Ectodermal cell (in vitro differentiated cells): ENCODE measurements around the gene IPO9.

Experiments
- H3K27ac ChIP-seq: 2 replicates; pipeline ENCODE4 v1.7.0; 2013; ENCODE audit warnings: mild to moderate bottlenecking, low read depth, low read length; ENCODE audit not compliant: insufficient read depth, poor library complexity, severe bottlenecking
- H3K27me3 ChIP-seq: 2 replicates; pipeline ENCODE4 v1.7.0; 2013; ENCODE audit warnings: mild to moderate bottlenecking, low read length; ENCODE audit not compliant: insufficient read depth, control insufficient read depth, poor library complexity, severe bottlenecking
- H3K36me3 ChIP-seq: one replicate; pipeline ENCODE4 v1.7.0; 2013; ENCODE audit warnings: low read length; ENCODE audit not compliant: control insufficient read depth, insufficient read depth
- H3K4me1 ChIP-seq: one replicate; pipeline ENCODE4 v1.7.0; 2013; ENCODE audit warnings: low read length; ENCODE audit not compliant: control insufficient read depth, insufficient read depth
- H3K4me3 ChIP-seq: 2 replicates; pipeline ENCODE4 v1.7.0; 2013; ENCODE audit warnings: low read depth, low read length, control low read depth; ENCODE audit not compliant: insufficient read depth
- H3K9me3 ChIP-seq: 2 replicates; pipeline ENCODE4 v1.7.0; 2013; ENCODE audit warnings: mild to moderate bottlenecking, low read length, moderate library complexity; ENCODE audit not compliant: control insufficient read depth
- WGBS, 2 experiments: methylation state at CpG; one replicate each; pipeline ENCODE4 v1.1.7; 2013; ENCODE audit warnings: missing lambda C conversion rate in 2 of 2; 5-methylcytosine and 5-hydroxymethylcytosine counted together

Gene IPO9

DNA sequence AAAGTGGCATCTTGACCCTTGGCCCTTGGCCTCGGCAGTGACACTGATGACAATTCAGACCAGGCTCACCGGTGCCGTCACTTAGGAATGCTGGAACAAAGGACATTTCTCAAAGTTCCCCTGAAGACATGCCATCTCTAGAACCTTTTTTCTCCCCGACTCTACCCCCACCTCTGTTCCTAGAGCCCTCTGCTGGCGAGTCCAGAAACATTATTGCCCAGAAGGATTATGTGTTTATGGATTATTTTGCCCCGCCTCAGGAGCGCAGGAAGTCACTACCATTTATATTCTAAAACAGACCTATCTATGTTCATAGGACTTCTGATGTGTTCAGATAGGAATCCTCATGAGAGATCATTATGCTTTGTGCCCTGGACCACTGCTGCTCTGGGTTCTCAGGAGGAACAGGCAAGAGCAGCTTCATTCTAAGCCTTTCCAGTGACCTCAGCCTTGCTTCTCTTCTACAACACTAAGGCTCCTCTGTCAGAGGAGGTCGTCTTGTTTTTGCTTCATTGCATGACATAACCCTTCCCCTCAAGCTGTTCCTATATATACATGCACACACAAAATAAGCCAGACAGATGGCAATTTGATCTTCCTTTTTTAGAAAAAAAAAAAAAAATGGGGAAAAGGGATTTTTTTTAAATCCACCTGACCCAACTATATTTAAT is 47.3 kb downstream of the IPO9 start:
- peaks cover 46% of the 10 kb centered on the region for H3K36me3 ChIP-seq
- WGBS, 2 experiments, result 92 to 93% methylated on average over 6 to 8 of the region's 8 CpGs
- no peak overlapping the region for H3K4me3 ChIP-seq
- H3K4me1 ChIP-seq, result no peaks in the 10 kb centered on the region
- H3K9me3 ChIP-seq, result no peaks in the 10 kb centered on the region
- H3K27ac ChIP-seq, result no peak overlapping the region
- no peaks in the 10 kb centered on the region for H3K27me3 ChIP-seq

DNA sequence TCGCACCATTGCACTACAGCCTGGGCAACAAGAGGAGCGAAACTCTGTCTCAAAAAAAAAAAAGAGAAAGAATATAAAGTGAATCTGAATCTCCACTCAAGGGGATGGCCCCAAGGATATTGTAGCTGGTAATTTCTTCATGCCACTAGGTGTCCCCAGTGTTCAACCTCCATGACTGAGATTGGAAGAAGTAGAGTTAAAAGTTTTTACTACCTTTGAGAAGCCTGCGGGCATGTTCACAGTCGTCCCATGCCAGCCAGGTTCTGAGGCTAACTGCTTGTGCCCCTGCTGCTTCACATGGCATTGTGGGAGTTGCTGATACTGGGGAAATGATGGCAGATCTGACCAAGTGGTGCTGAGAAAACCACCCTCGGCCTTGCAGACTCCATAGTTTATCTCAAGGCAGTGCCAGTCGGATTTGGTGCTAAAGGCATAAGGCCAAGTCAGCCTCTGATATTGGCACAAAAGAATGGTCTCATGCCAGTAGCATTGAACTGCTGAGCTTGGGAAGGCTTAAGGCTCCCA is 49.0 kb downstream of the IPO9 start:
- 79 to 86% methylated on average over 6 of the region's 6 CpGs for WGBS, 2 experiments
- no peak overlapping the region for H3K4me3 ChIP-seq
- H3K4me1 ChIP-seq, result no peaks in the 10 kb centered on the region
- H3K27ac ChIP-seq, result no peak overlapping the region
- H3K9me3 ChIP-seq, result no peaks in the 10 kb centered on the region
- H3K27me3 ChIP-seq, result no peaks in the 10 kb centered on the region
- H3K36me3 ChIP-seq, result peaks cover 29% of the 10 kb centered on the region

DNA sequence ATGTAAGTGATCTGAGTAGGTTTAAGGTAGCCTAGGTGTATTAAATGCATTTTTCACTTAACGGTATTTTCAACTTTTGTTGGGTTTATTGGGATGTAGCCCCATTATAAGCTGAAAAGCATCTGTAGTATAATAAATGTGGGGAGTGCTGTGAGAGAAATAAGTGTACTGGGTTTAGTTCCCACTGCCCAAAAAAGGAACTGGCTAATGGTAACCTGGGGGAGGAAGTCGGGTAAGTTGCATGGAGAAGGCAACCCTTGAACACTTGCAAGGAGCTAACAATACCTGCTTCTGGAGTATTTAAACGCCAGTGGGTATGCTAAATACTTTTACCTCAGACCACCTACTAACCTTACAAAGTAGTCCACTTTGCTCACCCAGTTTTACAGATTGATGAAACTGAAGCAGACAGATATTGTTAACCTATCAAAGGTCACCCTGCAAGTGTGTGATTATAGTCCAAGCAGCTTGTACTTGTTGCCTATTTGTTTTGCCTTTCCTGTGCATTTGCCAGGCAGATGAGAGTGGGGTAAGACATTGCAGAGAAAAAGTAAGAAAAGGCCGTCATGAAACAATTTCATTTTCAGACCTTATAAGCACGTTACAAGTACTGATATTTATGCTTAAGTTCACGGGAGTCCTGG is 52.1 kb downstream of the IPO9 start:
- peaks cover 7% of the 10 kb centered on the region for H3K36me3 ChIP-seq
- WGBS, 2 experiments, result 84 to 85% methylated on average over 6 of the region's 6 CpGs
- no peak overlapping the region for H3K4me3 ChIP-seq
- no peaks in the 10 kb centered on the region for H3K27me3 ChIP-seq
- H3K4me1 ChIP-seq, result no peaks in the 10 kb centered on the region
- no peak overlapping the region for H3K27ac ChIP-seq
- H3K9me3 ChIP-seq, result no peaks in the 10 kb centered on the region

DNA sequence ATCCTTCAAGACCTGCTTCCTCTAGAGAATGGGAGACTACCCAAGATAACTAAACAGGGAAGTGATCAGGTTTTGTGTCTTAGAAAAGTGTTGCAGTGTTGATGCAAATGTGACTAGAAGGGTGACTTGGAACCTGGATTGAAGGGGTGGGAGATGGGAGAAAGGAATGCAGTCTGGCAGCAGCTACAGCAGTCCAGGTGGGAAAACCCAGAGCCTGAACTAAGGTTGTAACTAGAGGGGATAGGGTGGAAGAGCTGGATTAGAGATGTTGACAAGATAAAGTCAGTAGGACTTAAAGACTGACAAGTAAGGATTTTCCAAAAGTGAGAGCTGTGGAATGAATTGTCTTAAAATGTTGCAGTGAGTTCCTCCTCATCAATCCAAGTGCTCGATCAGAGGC is 52.7 kb downstream of the IPO9 start:
- 87 to 90% methylated on average over 1 of the region's 1 CpG for WGBS, 2 experiments
- H3K27ac ChIP-seq, result no peak overlapping the region

DNA sequence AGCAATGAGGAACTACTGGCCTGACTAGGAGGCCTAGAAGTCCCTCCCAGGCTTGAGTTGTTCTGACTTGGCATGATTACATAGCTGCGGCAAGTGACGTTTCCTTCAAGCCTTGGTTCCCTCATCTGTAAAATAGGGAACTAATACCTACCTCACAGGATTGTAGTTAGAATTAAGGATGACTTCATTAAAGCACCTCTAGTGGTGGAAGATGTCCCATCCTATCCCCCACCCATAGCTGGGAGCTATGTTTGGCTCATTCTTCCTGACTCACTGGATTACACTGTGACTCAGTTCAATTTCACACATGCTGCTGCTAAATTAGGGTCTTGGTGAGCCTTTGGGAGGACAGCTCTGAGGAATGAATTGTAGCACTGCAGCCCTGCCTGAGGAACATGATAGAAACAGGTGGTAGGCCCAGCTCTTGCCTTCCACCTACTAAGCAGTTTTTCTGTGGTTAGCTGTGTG is 53.7 kb downstream of the IPO9 start:
- Histone ChIP-seq H3K4me3 (no peak overlapping the region), H3K27me3 (no peaks in the 10 kb centered on the region), H3K36me3 (no peaks in the 10 kb centered on the region), H3K9me3 (no peaks in the 10 kb centered on the region), H3K27ac (no peak overlapping the region), H3K4me1 (no peaks in the 10 kb centered on the region)
- 83 to 89% methylated on average over 2 of the region's 2 CpGs for WGBS, 2 experiments

More for the DNA sequence above, 52.7 kb downstream of the IPO9 start:
- H3K9me3 ChIP-seq, result no peaks in the 10 kb centered on the region
- H3K4me1 ChIP-seq, result no peaks in the 10 kb centered on the region
- H3K4me3 ChIP-seq, result no peak overlapping the region
- peaks cover 5% of the 10 kb centered on the region for H3K36me3 ChIP-seq
- no peaks in the 10 kb centered on the region for H3K27me3 ChIP-seq

DNA sequence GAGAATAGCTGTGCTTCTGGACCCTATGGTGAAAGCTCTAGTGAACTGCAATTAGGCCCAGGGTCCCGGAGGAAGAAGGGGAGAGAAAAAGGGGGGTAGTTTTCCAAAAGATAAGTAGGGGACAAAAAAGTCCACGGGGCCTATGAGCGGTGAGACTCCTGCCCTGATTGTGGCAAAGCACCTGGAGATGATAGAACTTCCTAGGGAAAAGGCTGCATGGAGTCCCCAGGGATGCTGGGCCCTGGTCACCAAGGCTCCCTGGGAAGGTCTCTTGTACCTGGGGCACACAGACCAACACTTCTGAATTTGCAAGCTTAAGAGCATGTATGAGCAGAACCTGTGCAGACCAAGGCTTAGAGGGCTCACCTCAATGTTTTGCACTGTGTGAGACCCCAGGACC is 54.3 kb downstream of the IPO9 start:
- Histone ChIP-seq H3K9me3 (no peaks in the 10 kb centered on the region), H3K4me1 (peaks cover 5% of the 10 kb centered on the region), H3K27ac (no peak overlapping the region), H3K27me3 (no peaks in the 10 kb centered on the region), H3K4me3 (no peak overlapping the region), H3K36me3 (no peaks in the 10 kb centered on the region)
- WGBS, 2 experiments, result 91 to 92% methylated on average over 3 of the region's 3 CpGs

DNA sequence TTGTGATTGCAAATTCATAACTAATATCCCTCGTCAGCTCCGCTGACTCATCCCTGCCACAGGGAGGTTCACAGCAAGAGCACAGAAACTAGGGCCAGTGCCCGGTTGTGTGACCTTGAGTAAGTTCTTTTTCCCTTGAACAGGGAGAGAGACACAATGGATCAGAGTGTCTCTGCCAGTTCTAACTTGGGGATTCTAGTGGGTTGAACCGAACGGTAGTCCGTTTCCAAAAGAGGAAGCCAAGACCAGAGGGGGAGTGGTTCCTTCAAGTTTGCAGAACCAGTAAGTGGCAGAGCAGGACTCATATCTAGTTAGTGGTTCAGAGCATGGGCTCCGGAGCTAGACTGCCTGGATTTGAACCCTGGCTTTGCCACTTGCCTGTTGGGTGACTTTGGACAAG is 54.8 kb downstream of the IPO9 start:
- no peaks in the 10 kb centered on the region for H3K27me3 ChIP-seq
- no peaks in the 10 kb centered on the region for H3K36me3 ChIP-seq
- no peak overlapping the region for H3K27ac ChIP-seq
- WGBS, 2 experiments, result 92 to 95% methylated on average over 7 of the region's 7 CpGs
- no peaks in the 10 kb centered on the region for H3K9me3 ChIP-seq
- no peak overlapping the region for H3K4me3 ChIP-seq
- peaks cover 9% of the 10 kb centered on the region for H3K4me1 ChIP-seq

DNA sequence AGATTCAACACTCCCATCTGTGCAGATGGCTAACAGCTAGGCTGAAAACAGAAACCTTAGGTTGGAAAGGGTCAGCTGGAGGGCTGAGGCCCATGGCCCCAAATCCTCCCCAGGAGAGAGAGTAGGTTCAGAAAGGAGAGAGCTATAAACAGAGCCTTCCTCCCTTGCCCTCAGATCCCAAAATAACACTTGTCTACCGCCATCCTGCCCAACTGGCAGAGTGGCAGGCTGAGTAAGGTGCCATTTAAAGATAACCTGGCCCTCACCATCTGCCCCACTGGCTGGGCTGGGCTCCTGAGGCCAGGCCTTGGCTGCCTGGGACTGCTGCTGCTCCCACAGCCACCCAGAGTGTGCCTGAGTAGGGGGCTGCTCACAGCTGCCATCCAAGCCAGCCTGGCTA is 55.5 kb downstream of the IPO9 start:
- Histone ChIP-seq H3K4me3 (no peak overlapping the region), H3K9me3 (no peaks in the 10 kb centered on the region), H3K27ac (no peak overlapping the region), H3K4me1 (peaks cover 9% of the 10 kb centered on the region), H3K27me3 (peaks cover 4% of the 10 kb centered on the region), H3K36me3 (no peaks in the 10 kb centered on the region)
- 80 to 91% methylated on average over 1 of the region's 1 CpG for WGBS, 2 experiments

DNA sequence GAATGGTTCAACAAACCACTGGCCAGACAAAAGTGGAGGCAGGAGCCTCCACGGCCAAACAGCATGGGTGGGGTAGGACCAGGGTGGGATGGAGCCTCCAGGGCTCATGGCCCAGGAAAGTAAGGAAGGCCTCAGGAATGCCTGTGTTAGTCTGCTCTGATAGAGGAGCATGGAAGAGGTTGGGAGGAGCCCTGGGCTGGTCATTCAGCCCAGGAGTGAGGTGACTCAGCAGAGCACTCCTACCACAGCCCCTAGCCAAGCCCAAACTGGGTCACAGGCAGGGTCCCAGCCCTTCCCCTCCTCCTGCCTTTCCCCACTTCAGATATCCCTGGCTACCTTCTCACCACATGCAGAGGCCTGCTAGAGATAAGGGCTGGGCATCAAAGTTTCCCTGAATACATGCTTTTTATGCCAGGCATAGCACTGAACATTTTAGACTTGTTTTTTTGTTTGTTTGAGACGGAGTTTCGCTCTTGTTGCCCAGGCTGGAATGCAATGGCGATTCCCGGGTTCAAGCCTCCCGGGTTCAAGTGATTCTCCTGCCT is 56.6 kb downstream of the IPO9 start:
- 93 to 94% methylated on average over 6 of the region's 6 CpGs for WGBS, 2 experiments
- Histone ChIP-seq H3K9me3 (no peaks in the 10 kb centered on the region), H3K4me1 (peaks cover 9% of the 10 kb centered on the region)

DNA sequence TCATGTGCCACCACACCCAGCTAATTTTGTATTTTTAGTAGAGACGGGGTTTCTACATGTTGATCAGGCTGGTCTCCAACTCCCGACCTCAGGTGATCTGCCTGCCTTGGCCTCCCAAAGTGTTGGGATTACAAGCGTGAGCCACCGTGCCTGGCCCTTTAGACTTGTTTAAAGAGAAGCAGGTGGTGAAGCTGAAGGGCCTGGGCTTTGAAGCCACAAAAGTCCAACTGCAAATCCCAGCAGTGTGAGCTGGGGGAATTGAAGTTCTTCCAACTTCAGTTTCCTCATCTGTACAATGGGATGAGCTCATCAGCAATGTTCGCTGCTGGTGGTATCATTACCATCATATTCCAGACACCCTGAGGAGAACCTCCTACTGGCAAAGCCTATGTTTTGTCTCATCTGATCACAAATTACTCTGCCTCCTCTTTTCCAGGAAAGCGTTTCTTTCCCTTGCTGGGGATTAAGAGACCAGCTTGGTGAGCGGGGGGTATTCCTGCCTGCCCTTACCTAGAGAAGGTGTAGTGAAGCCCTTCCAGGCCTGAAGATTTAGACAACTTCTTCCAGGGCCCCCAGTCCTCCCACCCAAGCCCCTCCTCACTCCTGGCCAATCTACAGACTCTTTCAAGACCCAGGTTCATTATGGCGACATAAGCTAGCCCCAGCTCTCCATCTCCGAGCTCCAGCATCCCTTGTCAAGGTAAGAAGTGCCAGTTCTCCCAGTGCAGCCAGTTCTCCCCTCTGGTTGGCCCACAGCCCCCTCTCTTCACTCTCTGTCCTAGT is 57.3 kb downstream of the IPO9 start:
- peaks cover 16% of the 10 kb centered on the region for H3K27me3 ChIP-seq
- no peak overlapping the region for H3K27ac ChIP-seq
- no peak overlapping the region for H3K4me3 ChIP-seq
- 90 to 96% methylated on average over 9 of the region's 9 CpGs for WGBS, 2 experiments
- no peaks in the 10 kb centered on the region for H3K9me3 ChIP-seq
- H3K4me1 ChIP-seq, result peaks cover 9% of the 10 kb centered on the region
- H3K36me3 ChIP-seq, result no peaks in the 10 kb centered on the region

More for the DNA sequence above, 56.6 kb downstream of the IPO9 start:
- no peaks in the 10 kb centered on the region for H3K36me3 ChIP-seq
- no peak overlapping the region for H3K27ac ChIP-seq
- H3K4me3 ChIP-seq, result no peak overlapping the region
- peaks cover 16% of the 10 kb centered on the region for H3K27me3 ChIP-seq
